HG03469 (cell line): ENCODE results near the gene SUV39H1.
"Not testable (repeated sequence)": the region's sequence is repeated elsewhere in the genome, so short reads cannot be mapped to it uniquely, and the experiment has no call there.

Experiments
- ATAC-seq: cut with Tn5 transposase; IDR thresholded peaks from one replicate; pipeline ENCODE4 v1.9.1; 2021; ENCODE audit warnings: mild to moderate bottlenecking, moderate library complexity, moderate number of reproducible peaks; ENCODE audit not compliant: unreplicated experiment

The SUV39H1 gene

GRCh38 chrX:48696301-48696908 lies at the start of gene SUV39H1:
Gene SUV39H1, plus strand, starts transcription at chrX:48696734. Its CDS starts 51 bp downstream, at chrX:48696785.
- peak; percentile 80 for ATAC-seq

- ATAC-seq = no peak
Measured at GRCh38 chrX:48648336-48648751, 48.2 kb upstream of the SUV39H1 start.

- no peak for ATAC-seq
Measured at GRCh38 chrX:48649102-48649501, 47.4 kb upstream of the SUV39H1 start.

GRCh38 chrX:48652055-48652579 lies 44.4 kb upstream of the SUV39H1 start:
- not testable (repeated sequence) for ATAC-seq

- not testable (repeated sequence) for ATAC-seq
Measured at GRCh38 chrX:48654746-48655145, 41.8 kb upstream of the SUV39H1 start.

- not testable (repeated sequence) for ATAC-seq
Measured at GRCh38 chrX:48659686-48660085, 36.8 kb upstream of the SUV39H1 start.

GRCh38 chrX:48663241-48663640 lies 33.3 kb upstream of the SUV39H1 start:
- no peak for ATAC-seq

- no peak for ATAC-seq
Measured at GRCh38 chrX:48664156-48664555, 32.4 kb upstream of the SUV39H1 start.

GRCh38 chrX:48665991-48666390 lies 30.5 kb upstream of the SUV39H1 start:
- no peak for ATAC-seq

- no peak for ATAC-seq
Measured at GRCh38 chrX:48666649-48667048, 29.9 kb upstream of the SUV39H1 start.

- ATAC-seq = no peak
Measured at GRCh38 chrX:48667509-48667908, 29.0 kb upstream of the SUV39H1 start.

GRCh38 chrX:48668187-48668586 lies 28.3 kb upstream of the SUV39H1 start:
- not testable (repeated sequence) for ATAC-seq

- ATAC-seq = peak; percentile 85
Measured at GRCh38 chrX:48676106-48676892, 20.2 kb upstream of the SUV39H1 start.

- no peak for ATAC-seq
Measured at GRCh38 chrX:48676893-48677270, 19.7 kb upstream of the SUV39H1 start.

- ATAC-seq = no peak
Measured at GRCh38 chrX:48677516-48677915, 19.0 kb upstream of the SUV39H1 start.

GRCh38 chrX:48680467-48680866 lies 16.1 kb upstream of the SUV39H1 start:
- ATAC-seq = not testable (repeated sequence)

- ATAC-seq = not testable (repeated sequence)
Measured at GRCh38 chrX:48680925-48681324, 15.6 kb upstream of the SUV39H1 start.

GRCh38 chrX:48681539-48682183 lies 14.9 kb upstream of the SUV39H1 start:
- no peak for ATAC-seq

GRCh38 chrX:48682795-48683194 lies 13.7 kb upstream of the SUV39H1 start:
- ATAC-seq = not testable (repeated sequence)

- no peak for ATAC-seq
Measured at GRCh38 chrX:48683411-48683982, 13.0 kb upstream of the SUV39H1 start, which contains the start of gene WAS. Gene WAS, plus strand, starts transcription at chrX:48683799. Its CDS starts 55 bp downstream, at chrX:48683854.

GRCh38 chrX:48684134-48684533 lies 12.4 kb upstream of the SUV39H1 start:
- ATAC-seq = no peak
